HEK293 (cell line): ENCODE data around the gene HOGA1.

Experiments
- FEZF1 ChIP-seq: fragments of 450-650 bp; formaldehyde crosslinking; IDR thresholded peaks from 2 replicates; pipeline ENCODE4 v1.5.1; 2016; ENCODE audit warnings: missing biosample characterization, missing genetic modification characterization
- IKZF3 ChIP-seq: fragments of 450-650 bp; IDR thresholded peaks from 2 replicates; pipeline ENCODE4 v1.5.0; 2018; ENCODE audit warnings: missing biosample characterization, mild to moderate bottlenecking, missing genetic modification characterization, moderate library complexity
- KLF16 ChIP-seq: fragments of 450-650 bp; formaldehyde crosslinking; IDR thresholded peaks from 2 replicates; pipeline ENCODE4 v1.5.1; 2017; ENCODE audit warnings: missing biosample characterization, missing genetic modification characterization
- MZF1 ChIP-seq: fragments of 450-650 bp; formaldehyde crosslinking; IDR thresholded peaks from 2 replicates; pipeline ENCODE4 v1.5.1; 2017; ENCODE audit warnings: missing biosample characterization, missing genetic modification characterization, borderline replicate concordance
- OSR2 ChIP-seq: fragments of 450-650 bp; formaldehyde crosslinking; IDR thresholded peaks from 2 replicates; pipeline ENCODE4 v1.5.1; 2016; ENCODE audit warnings: missing biosample characterization, missing genetic modification characterization
- OVOL3 ChIP-seq: fragments of 450-650 bp; formaldehyde crosslinking; IDR thresholded peaks from 2 replicates; pipeline ENCODE4 v1.5.1; 2016; ENCODE audit warnings: missing biosample characterization, missing genetic modification characterization
- SP3 ChIP-seq: fragments of 450-650 bp; formaldehyde crosslinking; IDR thresholded peaks from 2 replicates; pipeline ENCODE4 v1.5.1; 2016; ENCODE audit warnings: missing biosample characterization, missing genetic modification characterization
- WT1 ChIP-seq: fragments of 450-650 bp; formaldehyde crosslinking; IDR thresholded peaks from 2 replicates; pipeline ENCODE4 v1.5.1; 2016; ENCODE audit warnings: missing biosample characterization, missing genetic modification characterization
- ZBTB26 ChIP-seq: fragments of 450-650 bp; formaldehyde crosslinking; optimal IDR thresholded peaks from 2 replicates; pipeline ENCODE3; 2016; ENCODE audit warnings: missing biosample characterization, mild to moderate bottlenecking, missing genetic modification characterization
- ZBTB8A ChIP-seq: fragments of 450-650 bp; formaldehyde crosslinking; IDR thresholded peaks from 2 replicates; pipeline ENCODE4 v1.5.1; 2016; ENCODE audit warnings: missing biosample characterization, missing genetic modification characterization
- ZIC2 ChIP-seq: fragments of 450-650 bp; formaldehyde crosslinking; IDR thresholded peaks from 2 replicates; pipeline ENCODE4 v1.5.1; 2016; ENCODE audit warnings: missing biosample characterization, missing genetic modification characterization
- ZNF133 ChIP-seq: fragments of 450-650 bp; formaldehyde crosslinking; IDR thresholded peaks from 2 replicates; pipeline ENCODE4 v1.5.1; 2016; ENCODE audit warnings: missing biosample characterization, missing genetic modification characterization
- ZNF16 ChIP-seq: fragments of 450-650 bp; formaldehyde crosslinking; IDR thresholded peaks from 2 replicates; pipeline ENCODE4 v1.5.1; 2016; ENCODE audit warnings: low read depth, missing biosample characterization, missing genetic modification characterization
- ZNF202 ChIP-seq: fragments of 450-650 bp; formaldehyde crosslinking; IDR thresholded peaks from 2 replicates; pipeline ENCODE4 v1.5.1; 2016; ENCODE audit warnings: missing biosample characterization, missing genetic modification characterization, borderline replicate concordance
- ZNF214 ChIP-seq: fragments of 450-650 bp; formaldehyde crosslinking; IDR thresholded peaks from 2 replicates; pipeline ENCODE4 v1.5.1; 2017; ENCODE audit warnings: missing biosample characterization, mild to moderate bottlenecking, missing genetic modification characterization, borderline replicate concordance
- ZNF24 ChIP-seq: fragments of 450-650 bp; formaldehyde crosslinking; IDR thresholded peaks from 2 replicates; pipeline ENCODE4 v1.5.1; 2016; ENCODE audit warnings: missing biosample characterization, missing genetic modification characterization
- ZNF248 ChIP-seq: fragments of 450-650 bp; formaldehyde crosslinking; IDR thresholded peaks from 2 replicates; pipeline ENCODE4 v1.5.1; 2017; ENCODE audit warnings: missing biosample characterization, missing genetic modification characterization
- ZNF302 ChIP-seq: fragments of 450-650 bp; formaldehyde crosslinking; IDR thresholded peaks from 2 replicates; pipeline ENCODE4 v1.5.1; 2016; ENCODE audit warnings: missing biosample characterization, missing genetic modification characterization, low read depth
- ZNF423 ChIP-seq: fragments of 450-650 bp; formaldehyde crosslinking; IDR thresholded peaks from 2 replicates; pipeline ENCODE4 v1.5.1; 2016; ENCODE audit warnings: missing biosample characterization, missing genetic modification characterization
- ZNF449 ChIP-seq: fragments of 450-650 bp; formaldehyde crosslinking; IDR thresholded peaks from 2 replicates; pipeline ENCODE4 v1.5.1; 2017; ENCODE audit warnings: missing biosample characterization, mild to moderate bottlenecking, missing genetic modification characterization, moderate library complexity
- ZNF488 ChIP-seq: fragments of 450-650 bp; formaldehyde crosslinking; IDR thresholded peaks from 2 replicates; pipeline ENCODE4 v1.5.1; 2016; ENCODE audit warnings: missing biosample characterization, missing genetic modification characterization
- ZNF555 ChIP-seq: fragments of 450-650 bp; formaldehyde crosslinking; conservative IDR thresholded peaks from 2 replicates; pipeline ENCODE4 v1.5.1; 2017; ENCODE audit warnings: missing biosample characterization, mild to moderate bottlenecking, missing genetic modification characterization, inconsistent platforms
- ZNF580 ChIP-seq: fragments of 450-650 bp; formaldehyde crosslinking; IDR thresholded peaks from 2 replicates; pipeline ENCODE4 v1.5.1; 2016; ENCODE audit warnings: missing biosample characterization, missing genetic modification characterization
- ZNF629 ChIP-seq: fragments of 450-650 bp; formaldehyde crosslinking; IDR thresholded peaks from 2 replicates; pipeline ENCODE4 v1.5.1; 2017; ENCODE audit warnings: missing biosample characterization, missing genetic modification characterization
- ZNF654 ChIP-seq: fragments of 450-650 bp; formaldehyde crosslinking; IDR thresholded peaks from 2 replicates; pipeline ENCODE4 v1.5.1; 2016; ENCODE audit warnings: low read depth, missing biosample characterization, missing genetic modification characterization
- ZNF677 ChIP-seq: fragments of 450-650 bp; IDR thresholded peaks from 2 replicates; pipeline ENCODE4 v1.5.0; 2018; ENCODE audit warnings: missing biosample characterization, mild to moderate bottlenecking, missing genetic modification characterization, moderate library complexity
- ZNF768 ChIP-seq: fragments of 450-650 bp; formaldehyde crosslinking; IDR thresholded peaks from 2 replicates; pipeline ENCODE4 v1.5.1; 2018; ENCODE audit warnings: missing biosample characterization, mild to moderate bottlenecking, missing genetic modification characterization
- ZXDB ChIP-seq: fragments of 450-650 bp; formaldehyde crosslinking; IDR thresholded peaks from 2 replicates; pipeline ENCODE4 v1.5.1; 2016; ENCODE audit warnings: missing biosample characterization, missing genetic modification characterization
- TF ChIP-seq, protein P1 (sequence below): fragments of 450-650 bp; formaldehyde crosslinking; IDR thresholded peaks from 2 replicates; pipeline ENCODE4; 2016; ENCODE audit warnings: missing biosample characterization, missing genetic modification characterization
- TF ChIP-seq, protein P2 (sequence below): fragments of 450-650 bp; formaldehyde crosslinking; IDR thresholded peaks from 2 replicates; pipeline ENCODE4 v1.5.1; 2016; ENCODE audit warnings: missing biosample characterization, missing genetic modification characterization
- TF ChIP-seq, protein P3 (sequence below): fragments of 450-650 bp; formaldehyde crosslinking; IDR thresholded peaks from 2 replicates; pipeline ENCODE4 v1.5.1; 2016; ENCODE audit warnings: missing biosample characterization, missing genetic modification characterization

Gene HOGA1

DNA sequence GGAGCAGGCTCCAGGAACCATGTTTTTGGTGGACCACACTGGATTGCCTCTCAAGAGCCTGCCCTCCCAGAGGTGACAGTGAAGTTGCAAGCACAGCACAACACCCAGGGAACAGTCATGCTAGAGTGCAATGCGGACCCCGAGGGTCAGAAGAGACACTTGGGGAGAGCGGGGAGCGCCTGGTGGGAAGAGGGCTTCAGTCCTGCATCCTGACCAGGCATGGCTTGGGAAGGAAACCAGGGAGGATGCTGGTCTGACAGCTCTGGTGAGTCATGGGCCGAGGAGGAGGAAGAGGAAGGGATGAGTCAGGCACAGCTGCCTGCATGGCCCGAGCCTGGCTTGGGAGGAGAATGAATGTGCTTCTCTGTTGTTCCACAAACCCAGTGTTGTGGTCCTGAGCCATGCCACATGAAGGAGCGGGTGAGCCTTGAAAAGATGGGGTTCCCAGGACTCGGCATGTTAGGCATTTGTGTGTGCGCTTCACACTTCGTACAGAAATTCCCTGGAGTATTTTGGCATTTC, 41.1 kb upstream of the HOGA1 start (continued):
- no peak for TF ChIP-seq ZNF580 (tag by site-specific recombination)
- TF ChIP-seq ZNF629 (tag by site-specific recombination), result peak; percentile 58; the same call in 1 of the 2 replicates
- no peak for TF ChIP-seq OSR2
- TF ChIP-seq ZBTB26 (tag by site-specific recombination), result no peak
- no peak for TF ChIP-seq FEZF1
- no peak for TF ChIP-seq ZNF302
- TF ChIP-seq ZNF449 (tag by site-specific recombination), result no peak
- no peak for TF ChIP-seq ZNF248 (tag by site-specific recombination)
- TF ChIP-seq OVOL3 (tag by site-specific recombination), result no peak
- TF ChIP-seq, protein P1, sequence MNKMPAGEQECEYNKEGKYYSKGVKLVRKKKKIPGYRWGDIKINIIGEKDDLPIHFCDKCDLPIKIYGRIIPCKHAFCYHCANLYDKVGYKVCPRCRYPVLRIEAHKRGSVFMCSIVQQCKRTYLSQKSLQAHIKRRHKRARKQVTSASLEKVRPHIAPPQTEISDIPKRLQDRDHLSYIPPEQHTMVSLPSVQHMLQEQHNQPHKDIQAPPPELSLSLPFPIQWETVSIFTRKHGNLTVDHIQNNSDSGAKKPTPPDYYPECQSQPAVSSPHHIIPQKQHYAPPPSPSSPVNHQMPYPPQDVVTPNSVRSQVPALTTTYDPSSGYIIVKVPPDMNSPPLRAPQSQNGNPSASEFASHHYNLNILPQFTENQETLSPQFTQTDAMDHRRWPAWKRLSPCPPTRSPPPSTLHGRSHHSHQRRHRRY, result no peak
- no peak for TF ChIP-seq ZNF202 (tag by site-specific recombination)
- no peak for TF ChIP-seq KLF16 (tag by site-specific recombination)
- TF ChIP-seq ZNF133 (tag by site-specific recombination), result no peak
- TF ChIP-seq ZNF654, result no peak
- TF ChIP-seq SP3 (tag by site-specific recombination), result no peak
- TF ChIP-seq, protein P2, sequence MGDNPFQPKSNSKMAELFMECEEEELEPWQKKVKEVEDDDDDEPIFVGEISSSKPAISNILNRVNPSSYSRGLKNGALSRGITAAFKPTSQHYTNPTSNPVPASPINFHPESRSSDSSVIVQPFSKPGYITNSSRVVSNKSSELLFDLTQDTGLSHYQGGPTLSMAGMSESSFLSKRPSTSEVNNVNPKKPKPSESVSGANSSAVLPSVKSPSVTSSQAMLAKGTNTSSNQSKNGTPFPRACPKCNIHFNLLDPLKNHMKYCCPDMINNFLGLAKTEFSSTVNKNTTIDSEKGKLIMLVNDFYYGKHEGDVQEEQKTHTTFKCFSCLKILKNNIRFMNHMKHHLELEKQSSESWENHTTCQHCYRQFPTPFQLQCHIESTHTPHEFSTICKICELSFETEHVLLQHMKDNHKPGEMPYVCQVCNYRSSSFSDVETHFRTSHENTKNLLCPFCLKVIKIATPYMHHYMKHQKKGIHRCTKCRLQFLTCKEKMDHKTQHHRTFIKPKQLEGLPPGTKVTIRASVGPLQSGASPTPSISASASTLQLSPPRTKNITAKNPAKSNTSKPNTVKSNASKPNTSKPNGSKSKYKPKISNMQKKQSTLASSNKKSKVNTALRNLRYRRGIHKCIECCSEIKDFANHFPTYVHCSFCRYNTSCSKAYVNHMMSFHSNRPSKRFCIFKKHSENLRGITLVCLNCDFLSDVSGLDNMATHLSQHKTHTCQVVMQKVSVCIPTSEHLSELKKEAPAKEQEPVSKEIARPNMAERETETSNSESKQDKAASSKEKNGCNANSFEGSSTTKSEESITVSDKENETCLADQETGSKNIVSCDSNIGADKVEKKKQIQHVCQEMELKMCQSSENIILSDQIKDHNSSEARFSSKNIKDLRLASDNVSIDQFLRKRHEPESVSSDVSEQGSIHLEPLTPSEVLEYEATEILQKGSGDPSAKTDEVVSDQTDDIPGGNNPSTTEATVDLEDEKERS, result no peak
- TF ChIP-seq, protein P3, sequence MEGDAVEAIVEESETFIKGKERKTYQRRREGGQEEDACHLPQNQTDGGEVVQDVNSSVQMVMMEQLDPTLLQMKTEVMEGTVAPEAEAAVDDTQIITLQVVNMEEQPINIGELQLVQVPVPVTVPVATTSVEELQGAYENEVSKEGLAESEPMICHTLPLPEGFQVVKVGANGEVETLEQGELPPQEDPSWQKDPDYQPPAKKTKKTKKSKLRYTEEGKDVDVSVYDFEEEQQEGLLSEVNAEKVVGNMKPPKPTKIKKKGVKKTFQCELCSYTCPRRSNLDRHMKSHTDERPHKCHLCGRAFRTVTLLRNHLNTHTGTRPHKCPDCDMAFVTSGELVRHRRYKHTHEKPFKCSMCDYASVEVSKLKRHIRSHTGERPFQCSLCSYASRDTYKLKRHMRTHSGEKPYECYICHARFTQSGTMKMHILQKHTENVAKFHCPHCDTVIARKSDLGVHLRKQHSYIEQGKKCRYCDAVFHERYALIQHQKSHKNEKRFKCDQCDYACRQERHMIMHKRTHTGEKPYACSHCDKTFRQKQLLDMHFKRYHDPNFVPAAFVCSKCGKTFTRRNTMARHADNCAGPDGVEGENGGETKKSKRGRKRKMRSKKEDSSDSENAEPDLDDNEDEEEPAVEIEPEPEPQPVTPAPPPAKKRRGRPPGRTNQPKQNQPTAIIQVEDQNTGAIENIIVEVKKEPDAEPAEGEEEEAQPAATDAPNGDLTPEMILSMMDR, result no peak
- no peak for TF ChIP-seq IKZF3 (tag by site-specific recombination)
- no peak for TF ChIP-seq ZNF768
- TF ChIP-seq ZNF214 (tag by site-specific recombination), result no peak
- no peak for TF ChIP-seq ZNF488 (tag by site-specific recombination)
- TF ChIP-seq ZXDB (tag by site-specific recombination), result no peak
- no peak for TF ChIP-seq MZF1 (tag by site-specific recombination)
- no peak for TF ChIP-seq ZNF24 (tag by site-specific recombination)
- TF ChIP-seq ZNF423 (tag by site-specific recombination), result no peak
- no peak for TF ChIP-seq ZBTB8A (tag by site-specific recombination)
- TF ChIP-seq WT1 (tag by site-specific recombination), result 0 out of 2 replicates have a peak, but pooled peaks have one; percentile 53
- no peak for TF ChIP-seq ZNF555 (tag by site-specific recombination)
- no peak for TF ChIP-seq ZNF16 (tag by site-specific recombination)
- TF ChIP-seq ZIC2, result 0 out of 2 replicates have a peak, but pooled peaks have one; percentile 6
- TF ChIP-seq ZNF677 (tag by site-specific recombination), result no peak
